Astrocyte (in vitro differentiated cells and primary cell): Measurements from ENCODE around the gene SLC1A1. TPM values are rescaled to one million over a fixed set of nuclear protein-coding genes. Genes with fewer than 3 reads are reported as not detected.
A peak's percentile ranks its signal among the peaks of the same experiment; 100 is the strongest.
"Not testable (repeated sequence)": the region's sequence is repeated elsewhere in the genome, so short reads cannot be mapped to it uniquely, and the experiment has no call there.

Source experiments
- DNase-seq: peaks from one replicate; pipeline ENCODE4 v3.0.0-alpha.2; 2010; ENCODE audit warnings: low read depth
- FAIRE-seq: peaks from 2 replicates; lab custom pipeline; 2011; peaks lifted over from hg19 to GRCh38; lab: Jason Lieb, UNC
- H2AFZ ChIP-seq: 2 replicates; pipeline ENCODE4 v1.6.0; 2012; ENCODE audit warnings: low read depth, low read length, inconsistent platforms
- H3K27ac ChIP-seq: 2 replicates; pipeline ENCODE4 v1.5.1; 2011; ENCODE audit warnings: low read depth, low read length, inconsistent platforms
- H3K27me3 ChIP-seq: 2 replicates; pipeline ENCODE4 v1.6.0; 2011; ENCODE audit warnings: low read length, inconsistent platforms; ENCODE audit not compliant: insufficient read depth
- H3K36me3 ChIP-seq: 2 replicates; pipeline ENCODE4 v1.5.1; 2011; ENCODE audit warnings: low read length, inconsistent platforms; ENCODE audit not compliant: insufficient read depth
- H3K4me1 ChIP-seq: 2 replicates; pipeline ENCODE4 v1.5.1; 2011; ENCODE audit warnings: low read length, inconsistent platforms; ENCODE audit not compliant: insufficient read depth
- H3K4me2 ChIP-seq: 2 replicates; pipeline ENCODE4 v1.6.0; 2012; ENCODE audit warnings: low read length, inconsistent platforms
- H3K4me3 ChIP-seq: 2 replicates; pipeline ENCODE4 v1.5.1; 2011; ENCODE audit warnings: low read depth, mild to moderate bottlenecking, low read length, inconsistent platforms; ENCODE audit not compliant: insufficient read depth
- H3K79me2 ChIP-seq: 2 replicates; pipeline ENCODE4 v1.6.0; 2012; ENCODE audit warnings: mild to moderate bottlenecking, low read length, inconsistent platforms; ENCODE audit not compliant: insufficient read depth
- H3K9ac ChIP-seq: 2 replicates; pipeline ENCODE4 v1.6.0; 2012; ENCODE audit warnings: mild to moderate bottlenecking, low read length, inconsistent platforms
- H3K9me3 ChIP-seq: 2 replicates; pipeline ENCODE4 v1.5.1; 2012; ENCODE audit warnings: low read depth, mild to moderate bottlenecking, low read length, inconsistent platforms; ENCODE audit not compliant: insufficient read depth
- H4K20me1 ChIP-seq: 2 replicates; pipeline ENCODE4 v1.6.0; 2012; ENCODE audit warnings: low read length, inconsistent platforms; ENCODE audit not compliant: insufficient read depth
- H3K27ac Mint-ChIP-seq: one replicate; pipeline ENCODE4 v1.8.0; 2021; ENCODE audit warnings: mild to moderate bottlenecking, mixed read lengths; ENCODE audit not compliant: unreplicated experiment
- H3K27me3 Mint-ChIP-seq: one replicate; pipeline ENCODE4 v1.8.0; 2021; ENCODE audit warnings: low read depth, mixed read lengths; ENCODE audit not compliant: unreplicated experiment
- H3K36me3 Mint-ChIP-seq: one replicate; pipeline ENCODE4 v1.8.0; 2021; ENCODE audit warnings: low read depth, mixed read lengths; ENCODE audit not compliant: unreplicated experiment
- H3K4me1 Mint-ChIP-seq: one replicate; pipeline ENCODE4 v1.8.0; 2021; ENCODE audit warnings: low read depth, mixed read lengths; ENCODE audit not compliant: unreplicated experiment
- H3K4me3 Mint-ChIP-seq: one replicate; pipeline ENCODE4 v1.8.0; 2021; ENCODE audit warnings: mild to moderate bottlenecking, moderate library complexity, mixed read lengths; ENCODE audit not compliant: unreplicated experiment
- H3K9me3 Mint-ChIP-seq: one replicate; pipeline ENCODE4 v1.8.0; 2021; ENCODE audit warnings: mild to moderate bottlenecking, mixed read lengths; ENCODE audit not compliant: unreplicated experiment
- EZH2 ChIP-seq: IDR thresholded peaks from 2 replicates; pipeline ENCODE4 v1.6.1; 2012; ENCODE audit warnings: mild to moderate bottlenecking, low read length, inconsistent platforms; ENCODE audit not compliant: insufficient read depth
- total RNA-seq: library from RNA; stranded (reverse); gene quantifications from 2 replicates; pipeline ENCODE4 v1.2.1, GENCODE V29; 2021
- TF ChIP-seq, protein P1 (sequence below): IDR thresholded peaks from 2 replicates; pipeline ENCODE4 v1.5.1; 2011; ENCODE audit warnings: low read depth, mild to moderate bottlenecking, inconsistent platforms, low read length, moderate library complexity; ENCODE audit not compliant: insufficient read depth

Gene SLC1A1
- total RNA-seq, 1 donor from 2014 or later: 6.7 TPM

DNA sequence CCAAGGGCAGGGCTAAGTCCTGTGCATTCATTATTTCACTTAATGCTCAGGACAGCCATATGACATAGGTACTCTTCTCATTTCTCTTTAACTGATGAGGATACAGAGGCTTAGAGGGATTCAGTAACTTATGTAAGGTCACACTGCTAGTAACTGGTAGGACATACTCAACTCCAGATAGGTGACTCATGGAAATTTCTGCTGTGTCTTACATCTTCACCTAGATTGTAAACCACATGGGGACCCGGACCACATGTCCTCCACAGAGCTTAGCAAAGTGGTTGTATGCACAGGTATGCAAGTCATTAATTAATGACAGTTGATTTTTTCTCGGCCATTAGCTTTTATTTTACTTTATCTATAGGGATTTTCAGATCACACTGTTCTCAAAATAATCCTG, 29.3 kb downstream of the SLC1A1 start:
- Mint-ChIP-seq H3K9me3 (peaks cover 3% of the 10 kb centered on the region), H3K27ac (no peak overlapping the region), H3K36me3 (peaks cover 7% of the 10 kb centered on the region), H3K4me1 (no peaks in the 10 kb centered on the region), H3K27me3 (no peaks in the 10 kb centered on the region), H3K4me3 (no peak overlapping the region)
- no peak overlapping the region for H3K4me3 ChIP-seq
- peaks cover 5% of the 10 kb centered on the region for H3K4me1 ChIP-seq
- no peak overlapping the region for H3K4me2 ChIP-seq
- H3K36me3 ChIP-seq: no peaks in the 10 kb centered on the region
- H4K20me1 ChIP-seq: no peaks in the 10 kb centered on the region
- no peaks in the 10 kb centered on the region for H3K9me3 ChIP-seq
- H3K27me3 ChIP-seq: no peaks in the 10 kb centered on the region
- no peak overlapping the region for H2AFZ ChIP-seq
- no peak overlapping the region for H3K27ac ChIP-seq
- TF ChIP-seq, protein P1, sequence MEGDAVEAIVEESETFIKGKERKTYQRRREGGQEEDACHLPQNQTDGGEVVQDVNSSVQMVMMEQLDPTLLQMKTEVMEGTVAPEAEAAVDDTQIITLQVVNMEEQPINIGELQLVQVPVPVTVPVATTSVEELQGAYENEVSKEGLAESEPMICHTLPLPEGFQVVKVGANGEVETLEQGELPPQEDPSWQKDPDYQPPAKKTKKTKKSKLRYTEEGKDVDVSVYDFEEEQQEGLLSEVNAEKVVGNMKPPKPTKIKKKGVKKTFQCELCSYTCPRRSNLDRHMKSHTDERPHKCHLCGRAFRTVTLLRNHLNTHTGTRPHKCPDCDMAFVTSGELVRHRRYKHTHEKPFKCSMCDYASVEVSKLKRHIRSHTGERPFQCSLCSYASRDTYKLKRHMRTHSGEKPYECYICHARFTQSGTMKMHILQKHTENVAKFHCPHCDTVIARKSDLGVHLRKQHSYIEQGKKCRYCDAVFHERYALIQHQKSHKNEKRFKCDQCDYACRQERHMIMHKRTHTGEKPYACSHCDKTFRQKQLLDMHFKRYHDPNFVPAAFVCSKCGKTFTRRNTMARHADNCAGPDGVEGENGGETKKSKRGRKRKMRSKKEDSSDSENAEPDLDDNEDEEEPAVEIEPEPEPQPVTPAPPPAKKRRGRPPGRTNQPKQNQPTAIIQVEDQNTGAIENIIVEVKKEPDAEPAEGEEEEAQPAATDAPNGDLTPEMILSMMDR: no peak
- no peak for TF ChIP-seq EZH2
- H3K9ac ChIP-seq: no peak overlapping the region
- H3K79me2 ChIP-seq: no peaks in the 10 kb centered on the region
- DNase-seq: no peak
- FAIRE-seq: no peak

DNA sequence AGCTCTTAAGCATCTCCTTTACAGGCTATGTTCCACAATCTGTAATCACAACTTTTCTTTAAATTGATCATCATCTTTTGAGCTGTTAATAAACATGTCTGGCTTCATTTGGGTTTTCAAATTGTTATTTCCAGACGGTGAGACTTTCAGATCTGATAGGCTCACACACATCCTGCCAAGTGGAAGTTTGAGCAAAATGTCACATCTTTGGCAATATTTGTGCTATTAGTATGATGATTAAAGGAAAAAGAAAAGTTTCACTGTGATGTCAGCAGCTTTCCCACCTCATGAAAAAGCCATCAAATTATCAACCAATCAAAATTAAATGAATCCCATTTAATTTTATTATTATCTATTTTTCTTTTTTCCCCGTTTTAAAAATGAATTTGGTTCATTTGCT, 29.8 kb downstream of the SLC1A1 start:
- FAIRE-seq (no peak), DNase-seq (no peak)
- no peaks in the 10 kb centered on the region for H3K4me1 Mint-ChIP-seq
- TF ChIP-seq EZH2: no peak
- TF ChIP-seq, protein P1: no peak
- Histone ChIP-seq H3K9me3 (no peaks in the 10 kb centered on the region), H3K4me1 (peaks cover 5% of the 10 kb centered on the region), H4K20me1 (no peaks in the 10 kb centered on the region), H3K36me3 (no peaks in the 10 kb centered on the region), H3K27me3 (no peaks in the 10 kb centered on the region), H3K79me2 (no peaks in the 10 kb centered on the region), H3K9ac (no peak overlapping the region), H3K27ac (no peak overlapping the region), H3K4me3 (no peak overlapping the region), H2AFZ (no peak overlapping the region), H3K4me2 (no peak overlapping the region)
- no peak overlapping the region for H3K27ac Mint-ChIP-seq
- H3K9me3 Mint-ChIP-seq: peaks cover 3% of the 10 kb centered on the region
- peaks cover 7% of the 10 kb centered on the region for H3K36me3 Mint-ChIP-seq
- no peak overlapping the region for H3K4me3 Mint-ChIP-seq
- no peaks in the 10 kb centered on the region for H3K27me3 Mint-ChIP-seq

DNA sequence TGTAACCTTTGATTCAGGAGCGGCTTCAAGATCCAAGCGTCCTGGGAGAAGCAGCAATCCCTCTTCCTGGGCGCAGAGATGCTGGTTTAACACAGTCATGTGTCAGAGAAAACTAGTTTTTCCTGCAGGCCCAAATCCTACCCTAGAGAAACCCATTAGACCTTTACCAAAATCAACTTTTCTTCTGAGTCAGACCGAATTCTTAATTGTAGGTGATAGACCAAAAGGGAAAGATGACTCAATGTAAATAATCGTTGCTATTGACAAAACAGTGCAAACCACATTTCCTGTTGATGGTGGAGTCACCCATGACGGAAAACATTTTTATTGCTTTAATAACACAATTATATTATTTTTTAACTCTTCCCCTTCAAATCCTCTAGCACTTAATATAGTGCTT, 40.1 kb downstream of the SLC1A1 start:
- no peak for FAIRE-seq
- no peaks in the 10 kb centered on the region for H3K9me3 ChIP-seq
- DNase-seq: peak; percentile 41
- H4K20me1 ChIP-seq: no peaks in the 10 kb centered on the region
- Mint-ChIP-seq H3K27ac (no peak overlapping the region), H3K4me1 (no peaks in the 10 kb centered on the region), H3K4me3 (no peak overlapping the region), H3K9me3 (peaks cover 7% of the 10 kb centered on the region), H3K36me3 (peaks cover 10% of the 10 kb centered on the region), H3K27me3 (no peaks in the 10 kb centered on the region)
- no peaks in the 10 kb centered on the region for H3K36me3 ChIP-seq
- H3K4me2 ChIP-seq: peak overlapping the region; percentile 12
- no peak overlapping the region for H2AFZ ChIP-seq
- H3K4me1 ChIP-seq: peaks cover 3% of the 10 kb centered on the region
- peak overlapping the region; percentile 32 for H3K27ac ChIP-seq
- no peak overlapping the region for H3K9ac ChIP-seq
- H3K27me3 ChIP-seq: no peaks in the 10 kb centered on the region
- no peak overlapping the region for H3K4me3 ChIP-seq
- TF ChIP-seq, protein P1: no peak
- TF ChIP-seq EZH2: no peak
- no peaks in the 10 kb centered on the region for H3K79me2 ChIP-seq

DNA sequence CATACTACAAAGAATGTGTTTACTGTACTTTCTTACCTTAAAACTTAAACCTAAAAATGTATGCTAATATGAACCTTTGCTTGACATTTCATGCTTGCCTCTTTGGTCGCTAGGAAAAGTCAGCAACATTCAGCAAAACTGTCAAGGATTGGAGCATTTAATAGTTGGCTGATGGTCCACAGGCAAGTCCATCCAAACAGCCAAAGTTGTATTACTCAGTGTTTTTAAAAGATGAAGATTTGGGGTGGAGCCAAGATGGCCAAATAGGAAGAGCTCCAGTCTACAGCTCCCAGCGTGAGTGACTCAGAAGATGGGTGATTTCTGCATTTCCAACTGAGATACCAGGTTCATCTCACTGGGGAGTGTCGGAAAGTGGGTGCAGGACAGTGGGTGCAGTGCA, 40.6 kb downstream of the SLC1A1 start:
- not testable (repeated sequence) for H3K79me2 ChIP-seq, H3K27me3 ChIP-seq, H3K4me1 ChIP-seq, H3K27me3 Mint-ChIP-seq, H4K20me1 ChIP-seq, H3K4me3 Mint-ChIP-seq, H3K9me3 ChIP-seq, H3K9ac ChIP-seq, H2AFZ ChIP-seq, FAIRE-seq, H3K4me2 ChIP-seq, H3K4me3 ChIP-seq, H3K27ac Mint-ChIP-seq, H3K9me3 Mint-ChIP-seq, H3K36me3 Mint-ChIP-seq, H3K36me3 ChIP-seq, H3K4me1 Mint-ChIP-seq
- peak overlapping the region; percentile 59 for H3K27ac ChIP-seq
- peak; percentile 67 for DNase-seq
